OCI-LY7 (cell line): Measurements from ENCODE around the gene CEACAM18. TPM values are rescaled to one million over a fixed set of nuclear protein-coding genes. Genes with fewer than 3 reads are reported as not detected.
A peak's percentile ranks its signal among the peaks of the same experiment; 100 is the strongest.

ENCODE experiments used
- BruUV-seq: library from RNA; stranded (reverse); fragments of 400-500 nt; replicated peaks from 2 replicates; lab custom pipeline; 2021; lab: Mats Ljungman, UMichigan
- CTCF ChIA-PET: fragments of 300-600 bp; sonication (Branson Sonifier 250); formaldehyde crosslinking; loops from one replicate; lab custom pipeline; 2022; ENCODE audit warnings: antibody characterized with exemption; ENCODE audit not compliant: unreplicated experiment; lab: Charles Lee
- POLR2A ChIA-PET: fragments of 300-600 bp; sonication (Branson Sonifier 250); formaldehyde crosslinking; loops from one replicate; lab custom pipeline; 2022; ENCODE audit warnings: antibody characterized with exemption; lab: Charles Lee
- DNase-seq: peaks from one replicate; pipeline ENCODE4 v3.0.0-alpha.2; 2015; ENCODE audit warnings: low spot score
- H2AFZ ChIP-seq: fragments of 200-600 bp; sonication (generic), shearing (Covaris generic); 2 replicates; pipeline ENCODE4 v1.6.1; 2014; ENCODE audit warnings: mild to moderate bottlenecking, antibody characterized with exemption, low read length, moderate library complexity
- H3K27ac ChIP-seq: fragments of 200-600 bp; sonication (generic); 2 replicates; pipeline ENCODE4 v1.5.1; 2014; ENCODE audit warnings: mixed run types, low read depth, mild to moderate bottlenecking, moderate library complexity, low read length, inconsistent platforms; ENCODE audit not compliant: poor library complexity, severe bottlenecking
- H3K36me3 ChIP-seq: fragments of 200-600 bp; sonication (generic); 2 replicates; pipeline ENCODE4 v1.6.1; 2014; ENCODE audit warnings: mild to moderate bottlenecking, antibody characterized with exemption, low read length, moderate library complexity, mixed read lengths; ENCODE audit not compliant: insufficient read depth
- H3K4me1 ChIP-seq: fragments of 200-600 bp; sonication (generic); 2 replicates; pipeline ENCODE4 v1.5.1; 2014; ENCODE audit warnings: mild to moderate bottlenecking, low read length; ENCODE audit not compliant: insufficient read depth, poor library complexity, severe bottlenecking
- H3K4me2 ChIP-seq: fragments of 200-600 bp; sonication (generic); 2 replicates; pipeline ENCODE4 v1.6.1; 2014; ENCODE audit warnings: mild to moderate bottlenecking, low read length
- H3K4me3 ChIP-seq: fragments of 200-600 bp; sonication (generic); 2 replicates; pipeline ENCODE4 v1.5.1; 2014; ENCODE audit warnings: mild to moderate bottlenecking, low read depth, low read length; ENCODE audit not compliant: poor library complexity, severe bottlenecking
- H3K79me2 ChIP-seq: fragments of 200-600 bp; sonication (generic); 2 replicates; pipeline ENCODE4 v1.6.1; 2016; ENCODE audit warnings: low read depth, mild to moderate bottlenecking, low read length, moderate library complexity, mixed read lengths; ENCODE audit not compliant: insufficient read depth
- H3K9me2 ChIP-seq: fragments of 200-600 bp; sonication (generic); 2 replicates; pipeline ENCODE4 v1.6.1; 2016; ENCODE audit warnings: mild to moderate bottlenecking, low read length, mixed read lengths; ENCODE audit not compliant: insufficient read depth
- H3K9me3 ChIP-seq: fragments of 200-600 bp; sonication (generic); 2 replicates; pipeline ENCODE4 v1.6.1; 2014; ENCODE audit warnings: mild to moderate bottlenecking, mixed run types, low read length, mixed read lengths
- H4K20me1 ChIP-seq: fragments of 200-600 bp; sonication (generic); 2 replicates; pipeline ENCODE4 v1.6.1; 2014; ENCODE audit warnings: mild to moderate bottlenecking, antibody characterized with exemption, low read length, moderate library complexity, mixed read lengths; ENCODE audit not compliant: insufficient read depth
- CTCF ChIP-seq: fragments of 200-600 bp; sonication (generic); conservative IDR thresholded peaks from 2 replicates; pipeline ENCODE4 v1.5.1; 2014; ENCODE audit warnings: mild to moderate bottlenecking, antibody characterized with exemption, low read length, moderate library complexity, mixed read lengths
- EZH2phosphoT487 ChIP-seq: fragments of 200-600 bp; sonication (generic); IDR thresholded peaks from 2 replicates; pipeline ENCODE4 v1.6.1; 2018; ENCODE audit warnings: low read depth, borderline replicate concordance, mild to moderate bottlenecking, mixed run types, antibody characterized with exemption, low read length, moderate library complexity, mixed read lengths
- intact Hi-C: fragments of 100-400 bp; cut with micrococcal nuclease; formaldehyde crosslinking; loops from one replicate; pipeline ENCODE4 v1.10.0; 2022; ENCODE audit not compliant: unreplicated experiment
- total RNA-seq, 2 experiments: library from RNA; depleted of rRNA in 1 of 2; stranded (reverse); fragments of >200 nt in 1 of 2; shearing (Covaris generic) in 1 of 2; gene quantifications; 2 replicates each; pipeline ENCODE4 v1.2.3, GENCODE V29; 2014 to 2022

The CEACAM18 gene
- total RNA-seq, 2 experiments from 2014 or later: not detected

- no peak within 1 kb of the TSS for H3K4me2 ChIP-seq
These were observed 53.3 kb downstream of the CEACAM18 start, which contains the start of gene SIGLEC6 for GRCh38 chr19:51531349-51532315. SIGLEC6 (minus strand) TSS chr19:51531670; CDS start chr19:51531648, 22 bp downstream.

DNA sequence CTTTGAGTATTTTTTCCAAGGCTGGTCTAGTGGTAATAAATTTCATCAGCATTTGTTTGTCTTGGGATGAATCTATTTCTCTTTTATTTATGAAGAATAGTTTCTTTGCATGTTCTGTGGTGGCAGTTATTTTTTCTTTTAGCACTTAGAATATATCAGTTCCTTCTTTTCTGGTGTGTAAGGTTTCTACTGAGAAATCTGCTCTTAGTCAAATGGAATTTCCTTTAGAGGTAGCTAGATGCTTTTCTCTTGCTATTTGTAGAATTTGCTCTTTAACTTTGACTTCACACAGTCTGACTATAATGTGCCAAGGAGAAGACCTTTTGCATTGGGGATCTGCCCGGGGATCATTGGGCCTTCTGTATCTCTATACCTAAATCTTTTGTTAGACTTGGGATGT, 57.2 kb downstream of the CEACAM18 start:
- intact Hi-C loops: no loop called here
- POLR2A ChIA-PET: no interaction called here

More at GRCh38 chr19:51531349-51532315, 53.3 kb downstream of the CEACAM18 start, which contains the start of gene SIGLEC6:
- Histone ChIP-seq H3K27ac (no peak within 1 kb of the TSS), H3K4me1 (no peaks in the 10 kb centered on the region), H3K4me3 (no peak within 1 kb of the TSS), H2AFZ (no peak within 1 kb of the TSS), H3K79me2 (no peaks in the 10 kb centered on the region), H3K9me2 (no peaks in the 10 kb centered on the region), H3K36me3 (no peaks in the 10 kb centered on the region), H4K20me1 (no peaks in the 10 kb centered on the region), H3K9me3 (no peaks in the 10 kb centered on the region)
- DNase-seq: peak; percentile 37
- ChIA-PET POLR2A (interaction anchor here (0.5 kb wide), 1 partner anchor 62 kb away, joined by 3 read pairs; no protein-coding TSS in a partner anchor), CTCF (no interaction called here)
- TF ChIP-seq CTCF (no peak), EZH2phosphoT487 (no peak)
- no TSS peak for BruUV-seq
- intact Hi-C loops: no loop called here

More for the DNA sequence above, 57.2 kb downstream of the CEACAM18 start:
- Histone ChIP-seq H3K79me2 (no peaks in the 10 kb centered on the region), H3K4me2 (no peak overlapping the region), H4K20me1 (no peaks in the 10 kb centered on the region), H3K4me1 (no peaks in the 10 kb centered on the region), H2AFZ (no peak overlapping the region), H3K36me3 (no peaks in the 10 kb centered on the region), H3K27ac (no peak overlapping the region), H3K9me3 (no peaks in the 10 kb centered on the region), H3K4me3 (no peak overlapping the region), H3K9me2 (no peaks in the 10 kb centered on the region)
- no peak for TF ChIP-seq EZH2phosphoT487
- no peak for TF ChIP-seq CTCF
- no peak for DNase-seq
- CTCF ChIA-PET: no interaction called here
- no TSS peak for BruUV-seq
